Lung (tissue), 12 donors: ENCODE results near the gene ZNRF1. TPM values are rescaled to one million over a fixed set of nuclear protein-coding genes. Genes with fewer than 3 reads are reported as not detected.

Experiments used
- ATAC-seq: fragments of 200-7000 bp; cut with Tn5 transposase; one replicate; pipeline ENCODE4 v1.9.1; 2020; ENCODE audit warnings: moderate number of reproducible peaks; ENCODE audit not compliant: insufficient read depth, low FRiP score
- DNase-seq, 3 donors: peaks; one replicate each; pipeline ENCODE4 v3.0.0-alpha.2; 2013 to 2017
- H3K27ac ChIP-seq, 2 donors: one replicate each; pipeline ENCODE4 v1.5.1; 2013; ENCODE audit warnings: mild to moderate bottlenecking in 2 of 2, moderate library complexity in 2 of 2, control low read depth in 1 of 2, inconsistent platforms in 1 of 2, low read depth in 1 of 2, low read length in 1 of 2
- H3K27me3 ChIP-seq, 3 donors: one replicate each; pipeline ENCODE4 v1.5.1; 2013; ENCODE audit warnings: low read length in 2 of 3; ENCODE audit not compliant: control insufficient read depth in 3 of 3, insufficient read depth in 3 of 3
- H3K36me3 ChIP-seq, 4 donors: one replicate each; pipeline ENCODE4 v1.5.1; 2013; ENCODE audit warnings: low read length in 4 of 4, mild to moderate bottlenecking in 1 of 4, moderate library complexity in 1 of 4; ENCODE audit not compliant: control insufficient read depth in 4 of 4, insufficient read depth in 4 of 4
- H3K4me1 ChIP-seq, 5 donors: one replicate each; pipeline ENCODE4 v1.5.1; 2013; ENCODE audit warnings: low read length in 5 of 5, mild to moderate bottlenecking in 2 of 5, moderate library complexity in 1 of 5; ENCODE audit not compliant: control insufficient read depth in 5 of 5, insufficient read depth in 5 of 5
- H3K4me3 ChIP-seq: one replicate; pipeline ENCODE4 v1.5.1; 2013; ENCODE audit warnings: mild to moderate bottlenecking, control low read depth, moderate library complexity
- H3K9ac ChIP-seq, 2 donors: one replicate each; pipeline ENCODE4 v1.5.1; 2013; ENCODE audit warnings: low read length in 2 of 2, control low read depth in 1 of 2; ENCODE audit not compliant: insufficient read depth in 1 of 2
- H3K9me3 ChIP-seq, 4 donors: one replicate each; pipeline ENCODE4 v1.5.1; 2013; ENCODE audit warnings: low read length in 3 of 4, mild to moderate bottlenecking in 1 of 4, moderate library complexity in 1 of 4; ENCODE audit not compliant: control insufficient read depth in 4 of 4, insufficient read depth in 3 of 4
- CTCF ChIP-seq: IDR thresholded peaks from 2 replicates; pipeline ENCODE4 v1.5.1; 2012; ENCODE audit warnings: mild to moderate bottlenecking; ENCODE audit errors: control extremely low read depth, extremely low read depth
- WGBS, 2 donors: extraction: QIAGEN DNeasy Blood & Tissue Kit; methylation state at CpG; one replicate each; pipeline ENCODE4 v1.1.7; 2013; 5-methylcytosine and 5-hydroxymethylcytosine counted together
- polyA plus RNA-seq, 2 donors: library from polyadenylated mRNA; stranded (reverse); fragments of 200-250 nt; gene quantifications; one replicate each; pipeline ENCODE4 v1.2.1, GENCODE V29; 2013
- total RNA-seq, 2 donors: library from RNA; depleted of rRNA in 1 of 2; stranded (reverse); fragments of >200 nt in 1 of 2; gene quantifications; one replicate each; pipeline ENCODE4 v1.2.1, GENCODE V29; 2014 to 2021
- donor health status: control.
- donor health status: control.
- donor health status: Bipolar disorder and iron deficiency.
- donor health status: healthy.
- donor health status: DM: yes; HTN: yes; CAD: no.

ZNRF1 gene
- total and polyA plus RNA-seq, 4 donors, result 8.9 to 25.1 (median 16.2) TPM

- no peaks in the 10 kb centered on the region for H3K27me3 ChIP-seq
- peak overlapping the region; percentile 37 to 77 for H3K27ac ChIP-seq
- no peaks in the 10 kb centered on the region for H3K9me3 ChIP-seq
- TF ChIP-seq CTCF, result no peak
- peaks cover 0 to 60% (median 32%) of the 10 kb centered on the region in 5 donors for H3K4me1 ChIP-seq
- no peak overlapping the region for H3K9ac ChIP-seq
- ATAC-seq, result peak; percentile 45
- 18 to 36% methylated on average over 10 of the region's 10 CpGs for WGBS, 2 donors
- peaks cover 0 to 4% (median 1%) of the 10 kb centered on the region in 4 donors for H3K36me3 ChIP-seq
- no peak overlapping the region for H3K4me3 ChIP-seq
- peak; percentile 83 to 92 (median 90) for DNase-seq
These were observed 106.7 kb downstream of the ZNRF1 start for GRCh38 chr16:75105306-75106061.

DNA sequence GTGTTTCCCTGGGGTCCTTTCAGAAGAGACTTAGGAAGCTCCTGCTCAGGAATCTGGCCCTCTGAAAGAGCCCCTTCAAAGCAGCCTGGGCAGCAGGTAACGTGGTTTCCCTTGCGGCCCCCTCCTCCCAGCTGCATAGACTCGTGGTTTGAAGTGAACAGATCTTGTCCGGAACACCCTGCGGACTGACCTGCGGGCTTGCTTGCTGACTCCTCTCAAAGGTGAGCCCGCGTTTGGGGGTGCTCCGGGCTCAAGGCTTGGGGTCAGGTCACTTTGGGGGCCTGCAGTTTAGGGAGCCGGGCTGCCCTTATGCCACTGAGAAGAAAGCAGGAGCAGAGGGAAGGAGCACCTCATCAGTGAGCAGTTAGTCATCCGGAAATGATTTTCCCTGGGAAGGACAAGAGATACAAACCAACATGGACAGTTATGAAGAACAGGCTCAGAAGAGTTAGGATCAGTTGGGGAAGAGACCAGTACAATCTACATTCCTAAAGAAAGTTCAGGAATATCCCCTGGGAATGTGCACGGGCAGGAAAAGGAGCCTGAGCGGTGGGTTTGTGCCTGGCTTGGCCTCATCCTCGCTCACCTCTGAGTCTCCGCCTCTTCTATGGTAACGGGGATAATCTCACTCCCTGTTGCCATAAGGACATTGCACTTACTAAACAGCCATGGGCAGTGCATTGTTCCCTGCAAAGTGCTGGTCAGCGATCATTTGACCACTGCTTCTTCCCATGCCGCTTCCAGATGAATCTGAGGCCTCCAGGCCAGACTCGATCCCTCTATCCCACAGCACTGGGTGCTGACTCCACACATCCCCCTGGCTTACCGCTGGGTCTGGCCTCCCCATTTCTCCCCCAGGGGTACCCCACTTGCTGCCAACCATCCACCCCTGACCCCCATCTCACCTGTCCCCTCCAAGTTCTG is 107.8 kb downstream of the ZNRF1 start:
- peaks cover 0 to 4% (median 1%) of the 10 kb centered on the region in 4 donors for H3K36me3 ChIP-seq
- peak overlapping the region in 1 of 2 donors; percentile 77 for H3K27ac ChIP-seq
- no peak for TF ChIP-seq CTCF
- H3K27me3 ChIP-seq, result no peaks in the 10 kb centered on the region
- peak overlapping the region in 1 of 2 donors; percentile 2 for H3K9ac ChIP-seq
- ATAC-seq, result no peak
- 90 to 94% methylated on average over 20 of the region's 20 CpGs for WGBS, 2 donors
- H3K4me3 ChIP-seq, result no peak overlapping the region
- H3K9me3 ChIP-seq, result no peaks in the 10 kb centered on the region
- DNase-seq, result no peak
- peaks cover 0 to 70% (median 33%) of the 10 kb centered on the region in 5 donors for H3K4me1 ChIP-seq

- no peak for DNase-seq
- 80 to 90% methylated on average over 10 of the region's 10 CpGs for WGBS, 2 donors
- no peak for ATAC-seq
- no peak overlapping the region for H3K9ac ChIP-seq
- H3K27ac ChIP-seq, result peak overlapping the region; percentile 2 to 54
- H3K27me3 ChIP-seq, result no peaks in the 10 kb centered on the region
- no peak for TF ChIP-seq CTCF
- peaks cover 0 to 4% (median 1%) of the 10 kb centered on the region in 4 donors for H3K36me3 ChIP-seq
- H3K4me3 ChIP-seq, result no peak overlapping the region
- H3K4me1 ChIP-seq, result peaks cover 0 to 74% (median 33%) of the 10 kb centered on the region in 5 donors
- no peaks in the 10 kb centered on the region for H3K9me3 ChIP-seq
These were observed 108.7 kb downstream of the ZNRF1 start for GRCh38 chr16:75107505-75107904.
